HFFc6 (cell line): ENCODE results near the gene CACNA1C. TPM values are rescaled to one million over a fixed set of nuclear protein-coding genes. Genes with fewer than 3 reads are reported as not detected.
"Not testable (repeated sequence)": the region's sequence is repeated elsewhere in the genome, so short reads cannot be mapped to it uniquely, and the experiment has no call there.

Source experiments
- DNase-seq: peaks from one replicate; pipeline ENCODE4 v3.0.0-alpha.2; 2018
- H3K27ac Mint-ChIP-seq: 2 replicates; pipeline ENCODE4 v1.8.0; 2020; ENCODE audit warnings: mild to moderate bottlenecking, mixed read lengths
- H3K27me3 Mint-ChIP-seq: 2 replicates; pipeline ENCODE4 v1.8.0; 2021; ENCODE audit warnings: mild to moderate bottlenecking, moderate library complexity, mixed read lengths; ENCODE audit not compliant: insufficient read depth
- H3K36me3 Mint-ChIP-seq: 2 replicates; pipeline ENCODE4 v1.8.0; 2021; ENCODE audit warnings: low read depth, mixed read lengths
- H3K4me1 Mint-ChIP-seq: 2 replicates; pipeline ENCODE4 v1.8.0; 2020; ENCODE audit warnings: low read depth, mixed read lengths
- H3K4me3 Mint-ChIP-seq: 2 replicates; pipeline ENCODE4 v1.8.0; 2020; ENCODE audit warnings: mild to moderate bottlenecking, moderate library complexity, mixed read lengths
- H3K9me3 Mint-ChIP-seq: 2 replicates; pipeline ENCODE4 v1.8.0; 2020; ENCODE audit warnings: mild to moderate bottlenecking, mixed read lengths
- total RNA-seq, 6 experiments: library from RNA; stranded (reverse); fragmentation: NEBNext Ultra II Directional; extraction: Animal tissue kit (Norgen Biotek cat#: 25700); gene quantifications; 2 replicates in 1 of 6; 3 replicates in 5 of 6; pipeline ENCODE4 v1.2.3, GENCODE V29; 2021
- TF ChIP-seq, protein P1 (sequence below): fragments of 200-600 bp; sonication (generic); IDR thresholded peaks from 2 replicates; pipeline ENCODE4 v1.5.0; 2021; ENCODE audit warnings: antibody characterized with exemption, mild to moderate bottlenecking

The CACNA1C gene
- total RNA-seq, 6 experiments from 2014 or later: 6.7 to 11.5 (median 10.6) TPM

DNA sequence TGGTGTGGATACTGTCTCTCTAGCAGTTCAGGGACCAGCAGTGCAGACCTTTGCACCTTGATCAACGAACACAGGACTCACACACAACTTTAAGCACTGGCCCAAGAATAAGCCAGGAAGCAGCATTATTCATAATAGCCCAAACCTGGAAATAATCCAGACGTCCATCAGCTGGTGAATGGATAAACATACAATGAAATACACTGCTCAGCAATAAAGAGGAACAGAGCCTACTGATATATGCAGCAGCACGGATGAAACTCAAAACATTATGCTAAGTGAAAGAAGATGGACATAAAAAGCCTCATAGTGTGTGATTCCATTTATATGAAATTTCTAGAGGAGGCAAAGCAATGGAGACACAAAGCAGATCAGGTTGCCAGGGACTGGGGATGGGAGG is 438.0 kb downstream of the CACNA1C start:
- TF ChIP-seq, protein P1, sequence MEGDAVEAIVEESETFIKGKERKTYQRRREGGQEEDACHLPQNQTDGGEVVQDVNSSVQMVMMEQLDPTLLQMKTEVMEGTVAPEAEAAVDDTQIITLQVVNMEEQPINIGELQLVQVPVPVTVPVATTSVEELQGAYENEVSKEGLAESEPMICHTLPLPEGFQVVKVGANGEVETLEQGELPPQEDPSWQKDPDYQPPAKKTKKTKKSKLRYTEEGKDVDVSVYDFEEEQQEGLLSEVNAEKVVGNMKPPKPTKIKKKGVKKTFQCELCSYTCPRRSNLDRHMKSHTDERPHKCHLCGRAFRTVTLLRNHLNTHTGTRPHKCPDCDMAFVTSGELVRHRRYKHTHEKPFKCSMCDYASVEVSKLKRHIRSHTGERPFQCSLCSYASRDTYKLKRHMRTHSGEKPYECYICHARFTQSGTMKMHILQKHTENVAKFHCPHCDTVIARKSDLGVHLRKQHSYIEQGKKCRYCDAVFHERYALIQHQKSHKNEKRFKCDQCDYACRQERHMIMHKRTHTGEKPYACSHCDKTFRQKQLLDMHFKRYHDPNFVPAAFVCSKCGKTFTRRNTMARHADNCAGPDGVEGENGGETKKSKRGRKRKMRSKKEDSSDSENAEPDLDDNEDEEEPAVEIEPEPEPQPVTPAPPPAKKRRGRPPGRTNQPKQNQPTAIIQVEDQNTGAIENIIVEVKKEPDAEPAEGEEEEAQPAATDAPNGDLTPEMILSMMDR: no peak
- Mint-ChIP-seq H3K27me3 (no peaks in the 10 kb centered on the region), H3K9me3 (no peaks in the 10 kb centered on the region), H3K36me3 (peaks cover 10% of the 10 kb centered on the region; the same call in 1 of the 2 replicates), H3K4me1 (no peaks in the 10 kb centered on the region), H3K4me3 (no peak overlapping the region), H3K27ac (no peak overlapping the region)
- no peak for DNase-seq

DNA sequence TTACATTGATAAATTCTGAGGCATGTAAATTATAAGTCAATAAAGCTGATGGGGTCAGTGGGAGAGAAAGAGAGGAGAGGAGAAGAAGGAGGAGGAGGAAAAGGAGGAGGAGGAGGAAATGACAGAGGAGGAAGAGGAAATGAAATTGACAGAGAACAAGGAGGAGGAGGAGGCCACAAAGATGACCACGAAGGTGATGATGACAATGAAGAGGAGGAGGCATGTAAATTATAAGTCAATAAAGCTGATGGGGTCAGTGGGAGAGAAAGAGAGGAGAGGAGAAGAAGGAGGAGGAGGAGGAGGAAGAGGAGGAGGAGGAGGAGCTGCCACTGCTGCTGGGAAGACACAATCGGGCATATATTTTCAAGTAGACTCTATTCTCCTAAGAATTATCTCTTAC is 438.6 kb downstream of the CACNA1C start:
- H3K27ac Mint-ChIP-seq, H3K27me3 Mint-ChIP-seq, H3K9me3 Mint-ChIP-seq, H3K4me3 Mint-ChIP-seq, H3K4me1 Mint-ChIP-seq, DNase-seq, H3K36me3 Mint-ChIP-seq: not testable (repeated sequence)

DNA sequence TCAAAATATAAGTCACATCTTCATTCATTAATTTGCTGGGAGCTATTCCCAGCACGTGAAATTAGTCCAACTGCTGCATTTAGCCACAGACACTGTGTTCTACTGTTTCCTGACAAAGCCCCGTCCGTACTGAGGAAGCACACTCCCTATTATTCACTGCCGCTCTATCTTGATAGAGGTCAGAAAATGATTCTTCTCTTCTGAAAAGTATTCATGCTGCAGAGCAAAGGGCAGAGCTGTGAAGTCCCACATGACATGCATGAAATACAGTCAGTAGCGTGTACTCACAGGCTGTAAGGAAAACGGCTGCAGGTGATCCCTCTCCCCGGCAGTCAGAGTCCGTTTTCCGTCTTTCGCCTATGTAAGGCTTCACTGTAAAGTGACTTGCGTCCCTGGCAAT is 439.4 kb downstream of the CACNA1C start:
- H3K9me3 Mint-ChIP-seq: no peaks in the 10 kb centered on the region
- no peaks in the 10 kb centered on the region for H3K27me3 Mint-ChIP-seq
- H3K4me3 Mint-ChIP-seq: no peak overlapping the region
- DNase-seq: no peak
- no peaks in the 10 kb centered on the region for H3K4me1 Mint-ChIP-seq
- H3K27ac Mint-ChIP-seq: no peak overlapping the region
- TF ChIP-seq, protein P1: no peak
- peaks cover 10% of the 10 kb centered on the region; the same call in 1 of the 2 replicates for H3K36me3 Mint-ChIP-seq

DNA sequence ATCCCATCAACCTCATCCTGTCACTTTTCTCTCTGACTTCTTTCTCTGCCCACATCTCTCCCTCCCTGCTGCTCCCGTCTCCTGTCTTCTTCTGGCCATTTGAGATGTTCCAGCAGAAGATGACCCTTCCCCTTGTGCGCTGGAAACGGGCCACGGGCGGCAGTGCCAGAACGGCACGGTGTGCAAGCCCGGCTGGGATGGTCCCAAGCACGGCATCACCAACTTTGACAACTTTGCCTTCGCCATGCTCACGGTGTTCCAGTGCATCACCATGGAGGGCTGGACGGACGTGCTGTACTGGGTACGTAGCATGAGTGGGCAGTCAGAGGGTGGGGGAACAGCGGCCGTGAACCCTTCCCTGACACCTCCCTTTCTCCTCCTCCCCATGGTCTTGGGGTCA is 440.3 kb downstream of the CACNA1C start:
- no peak for DNase-seq
- TF ChIP-seq, protein P1: no peak
- Mint-ChIP-seq H3K36me3 (peaks cover 10% of the 10 kb centered on the region; the same call in 1 of the 2 replicates), H3K27ac (no peak overlapping the region; the same call in 1 of the 2 replicates), H3K9me3 (no peaks in the 10 kb centered on the region), H3K27me3 (no peaks in the 10 kb centered on the region), H3K4me3 (no peak overlapping the region), H3K4me1 (no peaks in the 10 kb centered on the region)

DNA sequence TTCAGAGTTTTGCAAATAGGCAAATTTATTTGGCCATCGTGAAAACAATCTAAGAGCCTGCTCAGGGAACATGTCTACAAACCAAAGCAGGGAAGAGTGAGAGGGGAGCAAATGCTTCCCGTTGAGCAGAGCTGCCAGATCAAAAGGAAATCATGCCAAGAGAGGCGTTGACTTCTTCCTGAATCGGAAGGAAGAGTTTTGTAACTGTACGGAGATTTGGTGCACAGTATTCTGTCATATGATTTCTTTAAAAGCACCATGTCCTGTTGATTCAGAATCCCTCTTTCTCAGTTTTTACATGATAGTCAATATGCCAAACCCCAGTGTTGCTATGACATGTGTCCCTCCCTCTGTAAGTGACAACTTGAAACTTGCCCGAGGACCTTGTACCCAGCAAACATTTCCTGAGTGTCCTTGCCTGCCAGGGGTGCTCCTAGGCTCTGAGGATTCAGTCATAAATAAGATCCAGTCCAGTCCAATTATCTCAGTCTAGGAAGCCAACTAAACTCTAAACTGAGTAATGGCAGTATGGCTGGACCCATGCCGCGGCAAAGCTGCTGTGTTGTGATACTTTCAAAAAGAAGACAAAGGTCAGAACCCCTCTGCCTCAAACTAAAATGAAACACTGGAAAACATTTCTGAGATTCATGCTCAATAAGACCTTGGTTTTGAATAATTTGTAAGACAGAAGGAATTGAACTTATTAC is 441.9 kb downstream of the CACNA1C start:
- TF ChIP-seq, protein P1: no peak
- Mint-ChIP-seq H3K27me3 (no peaks in the 10 kb centered on the region), H3K9me3 (no peaks in the 10 kb centered on the region), H3K27ac (no peak overlapping the region), H3K4me1 (no peaks in the 10 kb centered on the region), H3K4me3 (no peak overlapping the region), H3K36me3 (peaks cover 10% of the 10 kb centered on the region; the same call in 1 of the 2 replicates)
- no peak for DNase-seq

DNA sequence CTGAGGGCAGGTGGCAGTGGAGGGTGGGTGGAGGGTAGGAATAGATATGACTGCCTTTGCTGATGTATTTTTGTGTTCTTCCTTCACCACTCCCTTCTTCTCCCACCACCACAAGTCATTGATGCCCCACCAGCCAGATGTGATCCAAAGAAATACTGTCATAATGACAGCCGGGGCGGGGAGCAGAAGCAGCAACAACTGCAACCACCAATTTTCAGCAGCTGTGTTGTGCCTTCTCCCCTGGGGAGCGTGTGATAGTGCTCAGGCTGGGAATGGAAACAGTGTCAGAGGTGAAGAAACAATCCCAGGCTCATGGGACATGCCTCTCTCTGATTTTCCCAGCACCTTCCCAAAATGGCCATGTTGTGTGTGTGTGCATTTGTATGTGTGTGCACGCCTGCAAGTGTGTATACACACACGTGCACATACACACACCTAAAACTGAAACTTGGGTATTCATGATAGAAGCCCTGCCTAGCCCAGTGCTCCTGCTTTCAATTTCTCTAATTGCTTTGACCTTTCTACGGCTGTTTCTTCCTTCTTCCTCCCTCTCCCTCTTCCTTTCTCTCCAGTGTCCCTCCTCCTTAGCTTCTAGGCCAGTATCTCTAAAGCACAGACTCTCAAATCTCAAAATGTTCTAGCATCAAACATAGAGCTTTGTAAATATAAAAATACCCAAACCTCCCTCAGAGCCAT is 442.8 kb downstream of the CACNA1C start:
- no peak overlapping the region for H3K4me3 Mint-ChIP-seq
- H3K9me3 Mint-ChIP-seq: no peaks in the 10 kb centered on the region
- H3K27ac Mint-ChIP-seq: no peak overlapping the region
- H3K4me1 Mint-ChIP-seq: no peaks in the 10 kb centered on the region
- H3K36me3 Mint-ChIP-seq: peaks cover 10% of the 10 kb centered on the region; the same call in 1 of the 2 replicates
- DNase-seq: no peak
- no peaks in the 10 kb centered on the region for H3K27me3 Mint-ChIP-seq
- TF ChIP-seq, protein P1: no peak
